ENCODE results near the gene C20orf96.

DNA sequence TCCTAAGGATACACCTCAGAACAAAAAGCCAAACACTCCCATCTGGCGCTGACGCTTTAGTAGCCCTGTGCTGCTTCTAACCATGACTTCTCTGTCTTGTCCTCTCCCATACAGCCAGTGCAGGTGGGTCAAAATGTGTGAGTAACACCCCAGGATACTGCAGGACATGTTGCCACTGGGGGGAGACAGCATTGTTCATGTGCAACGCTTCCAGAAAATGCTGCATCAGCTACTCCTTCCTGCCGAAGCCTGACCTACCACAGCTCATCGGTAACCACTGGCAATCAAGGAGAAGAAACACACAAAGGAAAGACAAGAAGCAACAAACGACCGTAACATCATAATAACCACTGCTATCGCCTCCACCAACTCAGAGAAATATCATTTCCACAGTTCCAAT, 31.6 kb downstream of the C20orf96 start:
- TF ChIP-seq EZH2 (IDR thresholded peaks at IDR 0.05; ENCODE audit: borderline replicate concordance, low read depth, low read length, severe bottlenecking), result no peak
- TF ChIP-seq, protein P1, sequence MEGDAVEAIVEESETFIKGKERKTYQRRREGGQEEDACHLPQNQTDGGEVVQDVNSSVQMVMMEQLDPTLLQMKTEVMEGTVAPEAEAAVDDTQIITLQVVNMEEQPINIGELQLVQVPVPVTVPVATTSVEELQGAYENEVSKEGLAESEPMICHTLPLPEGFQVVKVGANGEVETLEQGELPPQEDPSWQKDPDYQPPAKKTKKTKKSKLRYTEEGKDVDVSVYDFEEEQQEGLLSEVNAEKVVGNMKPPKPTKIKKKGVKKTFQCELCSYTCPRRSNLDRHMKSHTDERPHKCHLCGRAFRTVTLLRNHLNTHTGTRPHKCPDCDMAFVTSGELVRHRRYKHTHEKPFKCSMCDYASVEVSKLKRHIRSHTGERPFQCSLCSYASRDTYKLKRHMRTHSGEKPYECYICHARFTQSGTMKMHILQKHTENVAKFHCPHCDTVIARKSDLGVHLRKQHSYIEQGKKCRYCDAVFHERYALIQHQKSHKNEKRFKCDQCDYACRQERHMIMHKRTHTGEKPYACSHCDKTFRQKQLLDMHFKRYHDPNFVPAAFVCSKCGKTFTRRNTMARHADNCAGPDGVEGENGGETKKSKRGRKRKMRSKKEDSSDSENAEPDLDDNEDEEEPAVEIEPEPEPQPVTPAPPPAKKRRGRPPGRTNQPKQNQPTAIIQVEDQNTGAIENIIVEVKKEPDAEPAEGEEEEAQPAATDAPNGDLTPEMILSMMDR (IDR thresholded peaks at IDR 0.05; ENCODE audit: extremely low read depth in 1 of 2, insufficient read depth in 1 of 2, low read depth in 1 of 2, low read length in 2 of 2), result peak; percentile 13 to 35
- TF ChIP-seq POLR2A (IDR thresholded peaks at IDR 0.05; ENCODE audit: low read depth, low read length), result no peak
- TF ChIP-seq FOS (IDR thresholded peaks at IDR 0.05; ENCODE audit: borderline replicate concordance, insufficient read depth, low read length), result no peak
- TF ChIP-seq, protein P2, sequence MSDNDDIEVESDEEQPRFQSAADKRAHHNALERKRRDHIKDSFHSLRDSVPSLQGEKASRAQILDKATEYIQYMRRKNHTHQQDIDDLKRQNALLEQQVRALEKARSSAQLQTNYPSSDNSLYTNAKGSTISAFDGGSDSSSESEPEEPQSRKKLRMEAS (IDR thresholded peaks at IDR 0.05; ENCODE audit: insufficient read depth, insufficient read length), result no peak
- TF ChIP-seq POLR2AphosphoS5 (IDR thresholded peaks at IDR 0.05; ENCODE audit: insufficient read depth, low read depth, low read length), result no peak
